Fibroblast of skin of left quadriceps (primary cell): ENCODE data around the gene KNDC1.
"Not testable (repeated sequence)": the region's sequence is repeated elsewhere in the genome, so short reads cannot be mapped to it uniquely, and the experiment has no call there.

Experiments used
- DNase-seq, 2 experiments: peaks; one replicate each; pipeline ENCODE4 v3.0.0-alpha.2; 2013; ENCODE audit warnings: low read depth in 2 of 2

The KNDC1 gene

DNA sequence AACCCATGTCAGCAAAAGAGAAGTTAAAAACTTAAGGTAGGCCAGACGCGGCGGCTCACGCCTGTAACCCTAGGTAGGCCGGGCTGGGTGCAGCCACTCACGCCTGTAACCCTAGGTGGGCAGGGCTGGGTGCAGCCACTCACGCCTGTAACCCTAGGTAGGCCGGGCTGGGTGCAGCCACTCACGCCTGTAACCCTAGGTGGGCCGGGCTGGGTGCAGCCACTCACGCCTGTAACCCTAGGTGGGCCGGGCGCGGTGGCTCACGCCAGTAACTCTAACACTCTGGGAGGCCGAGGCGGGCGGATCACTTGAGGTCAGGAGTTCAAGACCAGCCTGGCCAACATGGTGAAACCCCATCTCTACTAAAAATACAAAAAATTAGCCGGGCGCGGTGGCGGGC lies 61.7 kb downstream of the KNDC1 start:
- not testable (repeated sequence) for DNase-seq

DNA sequence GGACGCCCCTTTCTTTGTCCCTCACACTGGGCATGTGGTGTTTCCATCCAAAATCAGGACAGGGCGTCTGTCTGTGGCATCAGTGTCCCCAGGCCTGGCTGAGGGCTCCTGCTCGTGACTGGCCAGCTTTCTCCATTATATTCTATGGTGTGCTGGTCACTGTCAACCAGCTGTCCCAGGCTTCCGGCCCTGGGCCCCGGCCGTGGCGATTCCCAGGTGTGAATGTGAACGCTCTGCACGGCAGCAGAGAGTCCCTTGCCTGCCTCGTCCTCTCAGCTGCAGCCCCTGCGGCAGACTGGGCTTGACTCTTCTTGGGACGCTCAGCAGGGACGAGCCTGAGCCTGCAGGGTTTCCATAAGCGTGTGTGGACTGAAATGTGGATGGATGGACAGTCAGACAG lies 64.1 kb downstream of the KNDC1 start:
- DNase-seq: no peak

DNA sequence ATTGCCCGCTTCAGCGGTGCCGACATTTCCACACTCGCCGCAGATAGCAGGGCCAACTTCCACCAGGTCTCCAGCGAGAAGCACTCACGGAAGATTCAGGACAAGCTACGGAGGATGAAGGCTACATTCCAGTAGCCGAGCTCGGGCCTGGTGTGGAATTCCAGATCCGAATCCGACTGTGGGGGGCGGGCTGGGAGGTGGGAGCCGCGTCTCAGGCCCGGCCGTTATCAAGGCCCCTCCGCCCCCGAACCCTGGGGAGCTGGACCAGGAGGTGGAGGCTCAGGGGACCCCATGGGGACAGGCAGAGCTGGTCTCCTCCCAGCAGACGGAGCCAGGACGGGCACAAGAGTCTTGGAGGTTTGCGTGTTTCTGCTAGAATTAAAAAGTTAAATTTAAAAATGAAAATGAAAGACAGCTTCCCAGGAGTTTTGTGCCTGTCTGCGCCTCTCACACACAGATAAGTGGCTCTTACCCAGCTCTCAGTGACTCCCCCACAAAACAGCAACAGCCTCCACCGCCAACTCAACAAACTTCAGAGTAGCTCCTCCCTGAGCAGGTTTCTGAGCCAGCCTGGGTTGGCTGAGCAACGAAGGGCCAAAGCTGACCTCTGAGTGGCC lies 64.8 kb downstream of the KNDC1 start:
- DNase-seq: no peak

DNA sequence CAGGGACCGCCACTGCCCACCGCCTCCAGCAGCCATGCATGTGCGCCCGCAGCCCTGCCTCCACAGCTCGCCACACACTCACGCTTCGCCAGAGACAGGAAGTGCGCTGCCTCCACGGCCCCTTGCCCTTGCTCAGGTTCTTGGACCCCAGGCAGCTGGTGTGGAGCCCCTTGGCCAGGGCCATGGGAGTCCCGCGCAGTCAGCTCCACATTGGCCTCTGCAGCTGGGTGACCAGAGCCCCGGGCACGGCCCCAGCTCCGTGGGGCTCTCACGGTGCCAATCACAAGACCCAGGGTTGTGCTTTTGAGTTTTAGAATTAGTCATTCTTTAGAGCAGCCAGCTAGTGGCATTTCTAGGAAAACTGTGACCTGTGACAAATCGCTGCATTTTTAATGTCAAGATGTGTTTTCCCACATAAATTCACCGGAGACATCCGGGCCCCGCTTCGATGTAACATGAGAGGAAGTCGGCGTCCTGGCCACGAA lies 65.7 kb downstream of the KNDC1 start:
- no peak for DNase-seq

DNA sequence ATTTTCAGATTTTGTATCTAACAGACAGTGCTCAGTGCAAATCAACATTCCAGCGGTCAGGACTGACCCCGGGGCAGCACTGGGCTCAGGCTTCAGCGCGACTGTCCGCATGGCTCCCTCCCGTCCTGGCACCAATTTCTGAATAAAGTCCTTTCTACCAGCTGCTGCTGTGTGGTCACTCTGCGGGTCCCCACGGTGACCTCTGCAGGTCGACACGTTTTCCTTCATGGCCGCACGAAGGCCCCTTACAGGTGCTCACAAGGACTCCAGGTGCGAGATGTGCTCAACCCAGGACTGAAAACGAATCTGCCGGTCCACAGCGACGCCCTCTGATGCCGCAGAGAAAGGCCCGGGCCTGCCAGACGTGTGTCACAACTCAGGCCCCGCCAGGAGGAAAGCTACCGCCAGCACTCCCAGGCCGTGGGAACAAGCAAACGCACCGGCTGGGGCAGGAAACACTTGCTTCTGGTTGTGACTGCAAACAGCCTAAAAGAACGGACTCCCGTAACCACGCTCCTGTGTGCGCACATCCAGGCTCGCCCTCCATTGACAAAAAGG lies 66.3 kb downstream of the KNDC1 start:
- no peak for DNase-seq

DNA sequence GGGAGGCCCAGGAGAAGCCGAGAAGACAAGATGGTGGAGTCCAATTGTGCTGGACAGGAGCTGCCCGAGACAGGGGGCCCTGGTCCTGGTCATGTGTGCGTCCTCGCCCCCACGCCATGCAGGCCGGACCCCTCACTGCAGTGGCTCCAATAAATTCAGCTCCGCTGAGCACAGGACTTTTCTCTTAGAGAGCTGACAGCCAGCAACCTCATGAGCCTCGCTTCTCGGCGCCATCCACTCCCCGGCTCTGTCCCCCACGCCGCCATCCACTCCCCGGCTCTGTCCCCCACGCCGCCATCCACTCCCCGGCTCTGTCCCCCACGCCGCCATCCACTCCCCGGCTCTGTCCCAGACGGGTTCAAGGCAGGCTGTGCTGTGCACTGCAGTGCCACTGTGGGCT lies 67.2 kb downstream of the KNDC1 start:
- no peak for DNase-seq

DNA sequence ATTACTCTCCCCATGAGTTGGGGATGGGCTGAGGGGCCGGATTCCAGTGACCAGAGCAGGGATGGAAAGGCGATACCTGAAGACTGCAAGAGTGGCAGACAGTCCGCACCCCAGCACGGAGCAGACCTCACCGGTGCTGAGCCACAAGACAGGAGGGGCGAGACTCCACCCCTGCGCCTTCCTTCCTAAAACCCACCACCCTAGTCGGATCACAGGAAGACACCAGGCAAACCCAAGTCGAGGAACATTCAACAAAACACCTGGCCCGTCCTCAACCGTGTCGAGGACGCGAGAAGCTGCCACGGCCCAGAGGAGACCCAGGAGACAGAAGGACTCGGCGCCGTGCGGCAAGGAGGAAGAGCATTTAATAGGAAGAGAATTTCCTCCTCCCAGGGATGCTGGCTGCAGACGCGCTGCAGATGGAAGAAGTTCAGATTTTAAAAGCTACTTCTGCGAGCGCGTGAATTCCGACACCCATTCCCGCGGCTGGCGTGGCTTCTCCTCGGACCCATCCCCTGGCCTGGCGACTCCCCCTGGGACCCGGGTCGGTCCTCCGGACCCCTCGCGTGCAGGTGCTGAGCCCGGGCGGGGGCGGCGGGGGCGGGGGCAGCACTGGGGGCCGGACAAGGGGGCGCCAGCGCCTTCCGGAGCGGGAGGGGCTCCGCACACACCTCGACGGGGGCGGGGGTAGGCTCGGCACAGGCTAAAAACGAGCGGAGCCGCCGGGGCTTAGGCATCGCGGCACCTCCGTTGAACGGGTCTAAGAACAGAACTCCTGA lies 69.4 kb downstream of the KNDC1 start:
- no peak for DNase-seq

DNA sequence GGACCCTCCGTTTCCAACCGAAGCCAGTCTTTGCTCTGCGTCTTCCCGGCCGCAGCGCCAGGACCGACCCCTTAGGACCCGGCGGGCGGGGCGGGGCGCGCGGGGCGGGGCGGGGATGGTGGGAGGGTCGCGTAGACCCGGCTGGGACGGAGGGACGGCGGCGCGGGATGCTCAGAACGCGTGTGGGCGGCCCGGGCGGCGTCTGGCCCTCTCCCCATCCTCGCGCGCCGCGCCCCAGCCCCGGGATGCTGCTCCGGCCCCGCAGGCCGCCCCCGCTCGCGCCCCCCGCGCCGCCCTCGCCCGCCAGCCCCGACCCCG lies 70.0 kb downstream of the KNDC1 start, which contains the start of gene UTF1:
Gene UTF1, plus strand, starts transcription at position 174 of the 318 bp plus-strand sequence. Its CDS starts 72 bp downstream, at position 246.
- no peak for DNase-seq

DNA sequence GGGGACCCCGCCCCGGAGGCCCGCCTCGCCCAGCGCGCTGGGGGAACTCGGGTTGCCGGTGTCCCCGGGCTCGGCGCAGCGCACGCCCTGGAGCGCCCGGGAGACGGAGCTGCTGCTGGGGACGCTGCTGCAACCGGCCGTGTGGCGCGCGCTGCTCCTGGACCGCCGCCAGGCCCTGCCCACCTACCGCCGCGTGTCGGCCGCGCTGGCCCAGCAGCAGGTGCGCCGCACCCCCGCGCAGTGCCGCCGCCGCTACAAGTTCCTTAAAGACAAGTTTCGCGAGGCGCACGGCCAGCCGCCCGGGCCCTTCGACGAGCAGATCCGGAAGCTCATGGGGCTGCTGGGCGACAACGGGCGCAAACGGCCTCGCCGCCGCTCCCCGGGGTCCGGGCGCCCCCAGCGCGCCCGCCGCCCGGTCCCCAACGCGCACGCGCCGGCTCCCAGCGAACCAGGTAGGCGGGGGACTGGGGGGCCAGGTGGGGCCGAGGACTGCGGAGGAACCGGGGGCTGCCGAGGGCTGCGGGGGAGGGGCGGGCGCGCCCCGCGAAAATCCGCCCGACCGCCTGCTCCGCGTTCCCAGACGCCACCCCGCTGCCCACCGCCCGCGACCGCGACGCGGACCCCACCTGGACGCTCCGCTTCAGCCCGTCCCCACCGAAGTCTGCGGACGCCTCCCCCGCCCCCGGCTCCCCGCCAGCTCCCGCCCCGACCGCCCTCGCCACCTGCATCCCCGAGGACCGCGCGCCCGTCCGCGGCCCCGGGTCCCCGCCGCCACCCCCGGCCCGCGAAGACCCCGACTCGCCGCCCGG lies 70.6 kb downstream of the KNDC1 start:
- DNase-seq: no peak

DNA sequence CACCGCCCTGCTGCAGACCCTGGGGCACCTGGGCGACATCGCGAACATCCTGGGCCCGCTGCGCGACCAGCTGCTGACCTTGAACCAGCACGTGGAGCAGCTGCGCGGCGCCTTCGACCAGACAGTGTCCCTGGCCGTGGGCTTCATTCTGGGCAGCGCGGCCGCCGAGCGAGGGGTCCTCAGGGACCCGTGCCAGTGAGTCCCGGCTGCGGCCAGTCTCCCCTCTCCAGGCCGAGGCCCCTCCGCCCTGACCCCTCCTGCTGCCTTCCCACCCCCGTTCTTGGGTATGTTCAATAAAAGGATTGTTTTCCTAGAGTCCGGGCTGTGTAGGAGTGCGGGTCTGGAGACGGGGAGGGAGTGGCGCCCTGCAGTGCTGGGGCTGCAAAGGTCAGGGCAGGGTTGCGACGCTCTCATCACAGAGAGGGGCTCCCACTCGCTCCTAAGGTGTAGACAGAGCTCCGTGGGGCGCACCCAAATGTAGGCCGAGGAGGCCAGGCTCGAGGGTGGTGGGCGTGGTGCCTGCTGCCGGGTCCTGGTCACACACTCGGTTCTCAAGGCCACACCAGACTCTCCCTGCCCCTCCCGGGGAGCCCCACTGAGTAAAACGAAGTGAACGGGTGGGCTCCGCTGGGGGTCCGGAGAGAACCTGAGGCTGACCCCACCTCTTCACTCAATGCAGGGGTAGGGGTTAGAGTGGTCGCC lies 71.4 kb downstream of the KNDC1 start:
- DNase-seq: no peak

DNA sequence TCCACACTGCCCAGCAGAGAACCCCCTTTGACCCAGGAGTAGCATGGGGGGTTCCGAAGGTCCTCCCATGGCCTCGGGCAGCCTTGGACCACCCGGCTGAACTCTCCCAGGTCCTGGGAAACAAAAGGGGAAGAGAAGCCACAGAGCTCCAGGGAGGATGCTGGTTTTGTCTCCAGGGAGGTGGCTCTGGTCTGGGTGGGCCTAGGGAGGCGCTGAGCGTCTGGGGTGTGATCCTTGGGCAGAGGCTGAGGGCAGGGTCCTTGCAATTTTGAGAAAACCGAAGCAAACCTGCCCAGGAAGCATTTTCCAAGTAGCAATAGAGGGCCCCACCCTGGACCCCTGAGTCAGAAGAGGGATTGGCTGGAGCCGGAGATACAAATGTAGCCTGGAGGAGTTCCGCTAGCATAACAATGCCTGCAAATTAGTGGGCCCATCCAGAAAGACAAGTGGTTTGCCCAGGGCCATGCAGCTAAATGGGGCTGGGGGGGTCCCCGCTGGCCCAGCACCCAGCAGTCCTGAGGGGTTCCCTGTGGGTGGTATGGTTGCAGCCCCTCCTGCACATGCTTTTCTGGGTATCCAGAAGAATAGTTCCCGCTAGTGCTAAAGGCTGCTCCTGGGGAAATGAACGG lies 72.0 kb downstream of the KNDC1 start:
- no peak for DNase-seq

DNA sequence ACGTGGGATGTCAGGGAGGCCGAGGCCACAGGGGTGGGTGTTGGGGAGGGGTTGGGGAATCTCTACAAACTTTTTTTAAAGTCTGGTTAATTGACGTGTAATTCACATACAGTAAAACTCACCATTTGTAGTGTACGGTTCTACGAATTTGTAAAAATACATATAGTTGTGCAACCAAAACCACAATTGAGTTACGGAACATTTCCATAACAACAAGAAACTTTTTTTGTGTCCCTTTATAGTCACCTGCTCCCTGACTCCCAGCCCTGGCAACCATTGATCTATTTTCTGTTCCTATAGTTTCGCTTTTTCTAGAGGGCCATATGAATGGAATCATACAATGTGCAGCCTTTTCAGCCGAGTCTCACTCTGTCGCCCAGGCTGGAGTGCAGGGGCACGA lies 74.8 kb downstream of the KNDC1 start:
- DNase-seq: not testable (repeated sequence)

DNA sequence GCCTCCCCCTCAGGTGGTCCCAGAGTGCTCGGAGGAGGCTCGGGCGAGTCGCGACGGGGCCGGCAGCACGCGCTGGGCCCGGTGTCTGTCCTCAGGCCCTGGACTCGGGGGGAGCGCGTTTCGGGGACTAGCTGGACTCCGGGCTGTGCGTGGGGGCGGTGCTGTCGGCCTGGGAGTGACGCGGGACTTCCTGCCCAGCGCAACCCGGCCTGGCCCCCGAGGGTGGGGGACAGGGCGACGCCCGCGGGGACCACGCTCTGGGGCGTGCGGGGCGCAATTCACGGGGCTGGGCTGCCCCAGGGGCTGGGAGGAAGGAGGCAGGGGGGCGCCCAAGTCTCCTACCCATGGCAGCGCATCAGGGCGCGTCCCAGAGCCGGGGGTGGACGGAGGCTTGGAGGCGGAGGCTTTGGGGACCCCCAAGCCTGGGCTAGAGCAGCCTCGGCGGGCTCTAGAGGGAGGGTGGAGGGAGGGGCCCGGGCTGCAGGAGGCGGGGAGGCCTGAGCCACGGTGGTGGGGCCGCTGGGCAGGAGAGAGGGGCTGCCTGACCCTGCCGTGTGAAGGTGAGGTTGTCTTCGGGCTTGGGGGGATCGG lies 75.3 kb downstream of the KNDC1 start:
- DNase-seq: no peak

DNA sequence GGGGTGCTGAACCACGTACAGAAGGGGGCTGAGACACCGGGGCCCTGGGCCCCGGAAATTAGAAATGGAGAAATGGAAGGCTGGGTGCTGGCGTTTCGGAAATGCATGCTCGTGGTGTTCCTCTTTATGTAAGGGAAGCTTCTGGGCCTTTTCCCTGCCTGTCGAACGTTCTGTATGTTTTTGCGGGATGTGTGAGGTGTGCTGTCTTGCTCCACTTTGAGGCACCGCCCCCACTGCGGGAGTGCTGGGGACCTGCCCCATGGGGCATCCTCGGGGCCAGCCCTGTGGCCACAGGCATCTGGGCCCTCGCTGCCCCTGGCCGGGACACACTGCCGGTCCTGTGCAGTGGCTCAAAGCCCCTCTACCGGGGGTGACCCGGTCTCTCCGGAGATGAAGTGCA lies 75.9 kb downstream of the KNDC1 start:
- no peak for DNase-seq

DNA sequence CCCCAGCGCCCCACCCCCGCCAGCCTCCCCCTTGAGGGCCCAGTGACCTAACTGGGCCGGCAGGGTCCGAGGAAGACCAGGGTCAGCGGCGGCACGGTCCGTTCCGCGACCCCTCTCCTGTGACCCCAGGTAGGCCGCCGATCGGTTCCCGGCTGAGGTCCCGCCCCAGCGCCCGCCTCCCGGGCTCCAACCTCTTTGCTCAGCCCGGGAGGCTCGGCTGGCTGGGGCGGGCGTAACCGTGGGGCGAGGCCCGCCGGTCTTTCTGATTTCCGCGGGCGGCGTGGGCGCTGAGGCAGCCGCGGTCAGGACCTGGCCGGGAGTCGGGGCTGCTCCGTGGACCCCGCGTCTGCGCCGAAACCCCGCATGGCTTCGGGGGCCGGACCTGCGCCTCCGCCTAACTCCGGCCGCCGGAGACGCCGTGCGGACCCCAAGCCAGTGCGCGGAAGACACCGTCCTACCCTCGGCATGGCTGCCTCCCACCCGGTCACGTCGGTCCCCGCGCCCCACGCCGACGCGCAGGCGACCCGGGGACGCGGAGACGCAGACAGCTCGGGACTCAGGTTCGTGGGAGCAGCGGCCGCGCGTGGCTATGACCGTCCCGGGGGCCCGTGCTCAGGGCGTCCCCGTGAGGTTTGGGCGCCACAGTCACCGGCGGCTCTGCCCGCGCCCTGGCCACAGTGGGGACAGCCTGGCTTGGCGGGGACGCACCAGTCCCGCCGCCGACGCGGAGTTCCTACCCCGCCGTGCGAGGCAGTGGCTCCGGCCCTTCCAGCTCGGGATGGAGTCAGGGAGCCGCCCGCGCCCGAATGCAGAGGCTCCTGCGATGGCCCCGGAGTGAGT lies 76.6 kb downstream of the KNDC1 start:
- no peak for DNase-seq

DNA sequence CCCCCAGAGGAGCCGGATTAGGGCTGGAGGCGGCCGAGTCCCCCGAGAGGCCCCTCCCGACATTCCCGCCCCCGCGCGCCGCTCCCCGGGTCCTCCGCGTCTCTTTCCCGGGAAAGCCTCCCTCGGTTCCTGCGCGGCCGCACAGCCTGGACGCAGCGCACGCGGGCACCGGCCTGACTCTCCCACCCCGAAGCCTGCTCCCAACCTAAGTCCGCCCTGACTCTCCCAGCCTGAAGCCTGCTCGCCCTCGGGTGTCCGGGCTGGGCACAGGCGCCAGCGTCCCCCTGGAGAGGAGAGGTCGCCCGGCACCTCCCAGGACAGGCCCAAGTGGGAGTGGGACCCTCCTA lies 77.2 kb downstream of the KNDC1 start:
- DNase-seq: no peak

DNA sequence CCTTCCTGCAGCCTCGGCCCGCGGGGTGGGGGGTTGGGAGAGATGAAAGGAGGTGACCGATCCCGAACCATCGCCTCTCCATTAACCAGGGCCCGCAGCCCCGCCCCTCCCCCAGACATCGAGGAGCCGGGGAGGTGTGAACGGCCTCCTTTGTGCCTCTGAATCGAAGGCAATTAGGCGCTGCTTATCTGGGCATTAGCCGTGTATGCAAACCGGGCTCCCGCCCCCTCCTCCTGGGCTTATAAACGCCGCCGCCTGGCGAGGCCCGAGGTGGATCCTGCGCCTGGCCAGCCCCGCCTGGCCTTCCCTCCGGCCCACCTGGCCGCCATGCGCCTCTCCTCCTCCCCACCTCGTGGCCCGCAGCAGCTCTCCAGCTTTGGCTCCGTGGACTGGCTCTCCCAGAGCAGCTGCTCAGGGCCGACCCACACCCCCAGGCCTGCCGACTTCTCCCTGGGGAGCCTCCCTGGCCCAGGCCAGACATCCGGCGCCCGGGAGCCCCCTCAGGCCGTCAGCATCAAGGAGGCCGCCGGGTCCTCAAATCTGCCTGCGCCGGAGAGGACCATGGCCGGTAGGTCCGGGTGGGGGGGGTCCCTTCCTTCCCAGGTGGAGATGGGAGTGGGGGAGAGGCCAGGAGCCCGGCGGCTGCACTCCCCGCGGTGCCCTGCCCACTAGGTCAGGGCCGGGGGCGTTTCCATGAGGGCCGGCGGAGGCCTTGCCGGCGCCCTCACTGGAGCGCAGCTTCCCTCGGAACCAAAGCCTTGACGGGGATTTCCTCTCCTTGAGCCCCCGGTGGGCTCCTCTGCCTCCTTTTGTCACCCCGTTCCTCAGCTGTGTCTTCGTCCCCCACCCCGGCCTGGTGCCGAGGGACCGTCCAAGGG lies 77.8 kb downstream of the KNDC1 start, which contains the start of gene VENTX:
Gene VENTX, plus strand, starts transcription at position 268 of the 878 bp plus-strand sequence. Its CDS starts 60 bp downstream, at position 328.
- no peak for DNase-seq

DNA sequence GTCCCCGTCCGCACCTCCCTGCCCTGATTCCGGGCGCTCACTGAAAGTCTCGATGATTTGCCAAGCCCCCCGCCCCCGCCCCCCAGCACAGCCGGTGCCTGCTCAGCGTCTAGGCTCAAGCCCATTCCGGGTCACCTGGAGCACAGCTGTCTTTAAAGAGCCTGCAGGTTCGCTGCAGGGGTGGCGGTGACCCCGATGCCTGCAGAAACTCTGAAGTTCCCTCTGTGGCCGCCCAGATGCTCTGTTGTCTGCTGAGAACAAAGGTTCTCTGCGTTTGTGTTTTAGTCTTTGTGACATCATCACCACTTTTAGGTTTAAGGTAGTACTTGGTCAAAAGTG lies 78.4 kb downstream of the KNDC1 start:
- DNase-seq: no peak

DNA sequence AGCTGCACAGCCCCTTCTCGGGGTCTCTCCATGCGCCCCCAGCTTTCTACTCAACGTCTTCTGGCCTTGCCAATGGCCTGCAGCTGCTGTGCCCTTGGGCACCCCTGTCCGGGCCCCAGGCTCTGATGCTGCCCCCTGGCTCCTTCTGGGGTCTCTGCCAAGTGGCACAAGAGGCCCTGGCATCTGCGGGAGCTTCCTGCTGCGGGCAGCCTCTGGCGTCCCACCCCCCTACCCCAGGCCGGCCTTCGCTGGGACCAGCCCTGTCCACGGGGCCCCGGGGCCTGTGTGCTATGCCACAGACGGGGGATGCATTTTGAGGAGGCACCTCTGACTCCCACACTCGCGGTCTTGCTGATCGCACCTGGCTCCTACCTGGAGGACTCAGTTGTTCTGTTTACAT lies 80.0 kb downstream of the KNDC1 start:
- DNase-seq: no peak
